Osteocyte (in vitro differentiated cells): ENCODE results near the gene DPF3. TPM values are rescaled to one million over a fixed set of nuclear protein-coding genes. Genes with fewer than 3 reads are reported as not detected.

Experiments
- DNase-seq: peaks from one replicate; pipeline ENCODE4 v3.0.0; 2021; ENCODE audit warnings: mixed read lengths; ENCODE audit not compliant: unreplicated experiment; ENCODE audit errors: extremely low spot score
- H3K27ac Mint-ChIP-seq: one replicate; pipeline ENCODE4 v1.8.0; 2021; ENCODE audit warnings: mild to moderate bottlenecking, mixed read lengths; ENCODE audit not compliant: unreplicated experiment
- H3K27me3 Mint-ChIP-seq: one replicate; pipeline ENCODE4 v1.8.0; 2021; ENCODE audit warnings: mixed read lengths; ENCODE audit not compliant: unreplicated experiment
- H3K36me3 Mint-ChIP-seq: one replicate; pipeline ENCODE4 v1.8.0; 2021; ENCODE audit warnings: mixed read lengths; ENCODE audit not compliant: unreplicated experiment
- H3K4me1 Mint-ChIP-seq: one replicate; pipeline ENCODE4 v1.8.0; 2021; ENCODE audit warnings: mixed read lengths; ENCODE audit not compliant: unreplicated experiment
- H3K4me3 Mint-ChIP-seq: one replicate; pipeline ENCODE4 v1.8.0; 2021; ENCODE audit warnings: mild to moderate bottlenecking, moderate library complexity, mixed read lengths; ENCODE audit not compliant: unreplicated experiment
- H3K9me3 Mint-ChIP-seq: one replicate; pipeline ENCODE4 v1.8.0; 2021; ENCODE audit warnings: mixed read lengths; ENCODE audit not compliant: unreplicated experiment
- CTCF ChIP-seq: fragments of 200-600 bp; sonication (generic); IDR thresholded peaks from 2 replicates; pipeline ENCODE4 v1.5.0; 2021; ENCODE audit warnings: antibody characterized with exemption, mild to moderate bottlenecking, moderate library complexity
- total RNA-seq: library from RNA; stranded (reverse); gene quantifications from 2 replicates; pipeline ENCODE4 v1.2.1, GENCODE V29; 2021

DPF3 gene
- total RNA-seq, 1 donor from 2014 or later, result 5.8 TPM

GRCh38 chr14:72776701-72777261, 117.1 kb downstream of the DPF3 start:
- Mint-ChIP-seq H3K27me3 (no peaks in the 10 kb centered on the region), H3K36me3 (peaks cover 2% of the 10 kb centered on the region), H3K27ac (no peak overlapping the region), H3K9me3 (no peaks in the 10 kb centered on the region), H3K4me1 (peaks cover 16% of the 10 kb centered on the region), H3K4me3 (no peak overlapping the region)
- no peak for TF ChIP-seq CTCF
- peak; percentile 69 for DNase-seq

DNA sequence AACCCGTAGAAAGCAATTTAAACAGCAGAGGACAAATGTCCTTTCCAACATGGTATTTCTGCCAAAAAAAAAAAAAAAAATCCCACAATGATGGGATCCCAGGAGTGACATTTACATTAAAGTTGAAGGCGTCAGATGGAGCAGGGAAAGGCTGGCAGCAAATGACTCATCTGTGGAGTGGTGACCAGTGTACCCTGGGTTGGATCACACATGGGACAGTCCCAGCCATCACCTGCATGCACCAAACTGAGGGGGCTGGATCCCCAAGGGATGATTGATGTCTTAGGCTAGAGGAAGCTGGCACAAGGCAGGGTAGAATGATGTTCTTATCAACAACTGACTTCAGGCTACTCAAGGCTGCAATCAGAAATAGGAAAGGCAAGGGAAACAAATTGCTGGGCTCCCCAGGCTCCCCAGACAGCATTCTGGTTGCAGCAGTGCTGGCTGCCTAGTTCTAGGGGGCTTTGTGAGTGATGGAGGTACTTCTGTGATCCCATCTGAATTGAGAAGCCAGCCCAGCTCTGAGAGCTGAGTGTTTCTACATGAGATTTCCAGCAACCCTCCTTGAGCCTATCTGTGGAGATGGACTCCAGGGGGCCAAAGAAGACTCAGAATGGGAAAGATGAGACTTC, 117.9 kb downstream of the DPF3 start:
- H3K4me1 Mint-ChIP-seq, result peaks cover 8% of the 10 kb centered on the region
- TF ChIP-seq CTCF, result no peak
- no peak overlapping the region for H3K4me3 Mint-ChIP-seq

GRCh38 chr14:72774894-72775620, 118.8 kb downstream of the DPF3 start:
- Mint-ChIP-seq H3K27me3 (no peaks in the 10 kb centered on the region), H3K4me1 (peaks cover 4% of the 10 kb centered on the region), H3K9me3 (peaks cover 1% of the 10 kb centered on the region), H3K36me3 (peaks cover 3% of the 10 kb centered on the region), H3K27ac (no peak overlapping the region), H3K4me3 (no peak overlapping the region)
- DNase-seq, result no peak
- TF ChIP-seq CTCF, result no peak

More for the DNA sequence above, 117.9 kb downstream of the DPF3 start:
- H3K27me3 Mint-ChIP-seq, result no peaks in the 10 kb centered on the region
- DNase-seq, result peak; percentile 49
- H3K9me3 Mint-ChIP-seq, result no peaks in the 10 kb centered on the region
- H3K27ac Mint-ChIP-seq, result no peak overlapping the region
- peaks cover 2% of the 10 kb centered on the region for H3K36me3 Mint-ChIP-seq

DNA sequence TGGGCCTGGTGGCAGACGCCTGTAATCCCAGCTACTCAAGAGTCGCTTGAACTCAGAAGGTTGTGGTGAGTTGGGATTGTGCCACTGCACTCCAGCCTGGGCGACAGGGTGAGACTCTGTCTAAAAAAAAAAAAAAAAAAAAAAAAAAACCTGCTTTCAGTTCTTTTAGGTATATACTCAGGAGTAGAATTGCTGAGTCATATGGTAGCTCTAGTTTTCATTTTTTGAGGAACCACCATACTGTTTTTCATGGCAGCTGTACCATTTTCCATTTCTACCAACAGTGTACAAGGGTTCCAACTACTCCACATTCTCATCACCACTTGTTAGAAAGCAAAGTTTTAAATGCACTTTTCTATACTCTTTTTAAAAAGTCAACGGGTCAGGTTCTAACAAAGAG, 119.8 kb downstream of the DPF3 start:
- TF ChIP-seq CTCF, result no peak
- H3K9me3 Mint-ChIP-seq, result peaks cover 4% of the 10 kb centered on the region
- DNase-seq, result no peak
- no peak overlapping the region for H3K4me3 Mint-ChIP-seq
- no peaks in the 10 kb centered on the region for H3K27me3 Mint-ChIP-seq
- peaks cover 4% of the 10 kb centered on the region for H3K36me3 Mint-ChIP-seq
- peaks cover 4% of the 10 kb centered on the region for H3K4me1 Mint-ChIP-seq
- no peak overlapping the region for H3K27ac Mint-ChIP-seq

GRCh38 chr14:72771561-72771960, 122.3 kb downstream of the DPF3 start:
- Mint-ChIP-seq H3K4me1 (peaks cover 4% of the 10 kb centered on the region), H3K9me3 (peaks cover 22% of the 10 kb centered on the region), H3K27me3 (no peaks in the 10 kb centered on the region), H3K36me3 (peaks cover 8% of the 10 kb centered on the region), H3K4me3 (no peak overlapping the region), H3K27ac (no peak overlapping the region)
- TF ChIP-seq CTCF, result no peak
- peak; percentile 75 for DNase-seq
